Tibial artery (tissue), 4 donors: Measurements from ENCODE around the gene IWS1.

ENCODE experiments used
- DNase-seq, 2 donors: peaks; one replicate each; pipeline ENCODE4 v3.0.0-alpha.2; 2019
- H3K27ac ChIP-seq, 2 donors: fragments of 200-600 bp; sonication (generic) in 1 of 2; 1 replicate in 1 of 2; 2 replicates in 1 of 2; pipeline ENCODE4 v1.5.1; 2018 to 2019; ENCODE audit warnings: mild to moderate bottlenecking in 1 of 2
- H3K27me3 ChIP-seq, 2 donors: fragments of 200-600 bp; sonication (generic) in 1 of 2; one replicate each; pipeline versions ENCODE4 v1.5.1 to v1.6.0; 2016 to 2019
- H3K36me3 ChIP-seq, 3 donors: fragments of 200-600 bp; sonication (generic) in 2 of 3; one replicate each; pipeline ENCODE4 v1.5.1; 2016 to 2019; ENCODE audit warnings: mild to moderate bottlenecking in 2 of 3
- H3K4me1 ChIP-seq, 4 donors: fragments of 200-600 bp; sonication (generic) in 2 of 4; 1 replicate in 3 of 4; 2 replicates in 1 of 4; pipeline ENCODE4 v1.5.1; 2016 to 2019
- H3K4me3 ChIP-seq, 2 donors: fragments of 200-600 bp; sonication (generic) in 1 of 2; 1 replicate in 1 of 2; 2 replicates in 1 of 2; pipeline ENCODE4 v1.5.1; 2018 to 2019; ENCODE audit warnings: mild to moderate bottlenecking in 2 of 2
- H3K9me3 ChIP-seq, 3 donors: fragments of 200-600 bp; sonication (generic) in 1 of 3; one replicate each; pipeline ENCODE4 v1.5.1; 2016 to 2019
- CTCF ChIP-seq, 2 experiments: fragments of 200-600 bp in 1 of 2; fragments of 450-650 bp in 1 of 2; IDR thresholded peaks; one replicate each; pipeline ENCODE4 v1.5.1; 2017 to 2019; ENCODE audit warnings: antibody characterized with exemption in 2 of 2, mild to moderate bottlenecking in 1 of 2, moderate library complexity in 1 of 2
- intact Hi-C: fragments of 100-400 bp; cut with DNase I; formaldehyde crosslinking; loops from one replicate; pipeline ENCODE4 v1.15.0; 2023; ENCODE audit warnings: low total_unique reads

IWS1 gene

GRCh38 chr2:127486247-127487058 is 39.8 kb downstream of the IWS1 start:
- no peaks in the 10 kb centered on the region for H3K27me3 ChIP-seq
- H3K4me3 ChIP-seq: no peak overlapping the region
- H3K4me1 ChIP-seq: no peaks in the 10 kb centered on the region
- no peak for DNase-seq
- H3K9me3 ChIP-seq: no peaks in the 10 kb centered on the region
- no peak overlapping the region for H3K27ac ChIP-seq
- H3K36me3 ChIP-seq: peaks cover 65 to 90% (median 82%) of the 10 kb centered on the region in 3 donors
- TF ChIP-seq CTCF (IDR thresholded peaks at IDR 0.05): no peak
- intact Hi-C loops: no loop called here

- Histone ChIP-seq H3K27me3 (no peaks in the 10 kb centered on the region), H3K36me3 (peaks cover 68 to 90% (median 84%) of the 10 kb centered on the region in 3 donors), H3K4me1 (no peaks in the 10 kb centered on the region), H3K4me3 (no peak overlapping the region), H3K27ac (no peak overlapping the region), H3K9me3 (no peaks in the 10 kb centered on the region)
- no peak for DNase-seq
- TF ChIP-seq CTCF (IDR thresholded peaks at IDR 0.05): no peak
- intact Hi-C loops: no loop called here
These were observed 40.6 kb downstream of the IWS1 start for GRCh38 chr2:127485694-127486071.

- Histone ChIP-seq H3K27ac (no peak overlapping the region), H3K36me3 (peaks cover 73 to 91% (median 85%) of the 10 kb centered on the region in 3 donors)
- intact Hi-C loops: no loop called here
These were observed 41.1 kb downstream of the IWS1 start for GRCh38 chr2:127485051-127485693.

GRCh38 chr2:127482031-127482430 is 44.3 kb downstream of the IWS1 start:
- Histone ChIP-seq H3K27me3 (no peaks in the 10 kb centered on the region), H3K9me3 (no peaks in the 10 kb centered on the region), H3K4me3 (no peak overlapping the region), H3K36me3 (peaks cover 43 to 68% (median 59%) of the 10 kb centered on the region in 3 donors), H3K27ac (no peak overlapping the region), H3K4me1 (no peaks in the 10 kb centered on the region)
- no peak for DNase-seq
- intact Hi-C loops: no loop called here
- no peak for TF ChIP-seq CTCF (IDR thresholded peaks at IDR 0.05)

More at GRCh38 chr2:127485051-127485693, 41.1 kb downstream of the IWS1 start:
- DNase-seq: no peak
- Histone ChIP-seq H3K27me3 (no peaks in the 10 kb centered on the region), H3K4me1 (no peaks in the 10 kb centered on the region), H3K9me3 (no peaks in the 10 kb centered on the region), H3K4me3 (no peak overlapping the region)
- no peak for TF ChIP-seq CTCF (IDR thresholded peaks at IDR 0.05)

- Histone ChIP-seq H3K36me3 (peaks cover 23 to 49% (median 42%) of the 10 kb centered on the region in 3 donors), H3K27me3 (no peaks in the 10 kb centered on the region), H3K4me3 (no peak overlapping the region), H3K9me3 (no peaks in the 10 kb centered on the region), H3K4me1 (no peaks in the 10 kb centered on the region), H3K27ac (no peak overlapping the region)
- no peak for TF ChIP-seq CTCF (IDR thresholded peaks at IDR 0.05)
- intact Hi-C loops: loop anchor here (5.0 kb wide), 1 partner anchor 153 kb away; no protein-coding TSS in a partner anchor
- no peak for DNase-seq
These were observed 46.2 kb downstream of the IWS1 start for GRCh38 chr2:127479866-127480743.
